ENCODE results near the gene INSC.

Gene INSC

GRCh38 chr11:15150507-15150906 is 35.8 kb downstream of the INSC start:
- DNase-seq = no peak

- no peak for DNase-seq
These were observed 38.5 kb downstream of the INSC start for GRCh38 chr11:15153231-15153630.

GRCh38 chr11:15157181-15157580 is 42.5 kb downstream of the INSC start:
- no peak for DNase-seq

- DNase-seq = no peak
These were observed 42.9 kb downstream of the INSC start for GRCh38 chr11:15157606-15158137.

DNA sequence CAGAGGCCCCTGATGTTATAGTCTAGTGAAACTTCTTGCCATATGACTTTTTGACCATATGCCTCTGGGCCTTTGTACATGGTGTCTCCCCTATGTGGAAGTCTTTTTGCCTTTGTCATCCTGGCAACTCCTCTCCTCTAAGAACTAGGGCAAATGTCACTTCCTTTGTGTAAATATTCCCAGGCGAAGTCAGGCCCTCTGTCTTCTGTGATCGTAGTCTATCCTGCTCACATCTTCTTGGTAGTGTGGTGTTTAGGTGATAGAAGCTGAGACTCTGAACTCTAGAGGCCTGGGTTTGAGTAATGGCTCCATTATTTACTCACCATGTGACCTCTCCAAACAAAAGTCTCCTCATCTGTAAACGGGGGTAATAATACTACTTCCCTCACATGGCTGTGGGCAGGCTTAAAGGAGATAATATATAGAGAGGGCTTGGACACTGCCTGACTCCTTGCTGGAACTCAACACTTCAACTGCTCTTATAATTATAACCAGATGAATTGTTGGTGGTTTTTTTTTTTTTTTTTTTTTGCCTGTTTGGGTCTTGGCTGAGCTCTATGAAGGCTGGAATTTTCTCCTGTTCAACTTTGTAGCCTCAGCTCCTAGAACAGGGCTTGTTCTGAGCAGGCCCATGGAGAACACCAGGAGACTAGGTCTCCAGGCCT is 43.8 kb downstream of the INSC start:
- no peak for DNase-seq

DNA sequence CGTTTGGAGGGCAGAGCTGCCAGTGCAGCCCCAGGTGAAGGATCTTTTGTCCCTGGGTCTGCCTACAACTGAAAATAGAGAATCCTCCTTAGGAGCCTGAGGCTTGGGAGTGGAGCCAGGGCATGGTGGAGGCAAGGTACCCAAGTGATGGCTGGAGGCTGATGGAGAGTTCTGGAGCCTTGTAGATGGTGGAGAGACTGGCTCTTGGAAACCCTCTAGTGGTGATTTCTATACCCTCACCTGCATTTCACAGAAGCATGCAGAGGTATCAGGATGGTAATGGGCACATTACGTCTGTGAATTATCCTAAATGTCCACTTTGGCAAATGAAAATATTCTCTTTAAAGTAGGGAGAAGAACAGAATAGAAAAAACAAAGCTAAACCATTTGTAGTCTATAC is 44.4 kb downstream of the INSC start:
- DNase-seq = no peak

DNA sequence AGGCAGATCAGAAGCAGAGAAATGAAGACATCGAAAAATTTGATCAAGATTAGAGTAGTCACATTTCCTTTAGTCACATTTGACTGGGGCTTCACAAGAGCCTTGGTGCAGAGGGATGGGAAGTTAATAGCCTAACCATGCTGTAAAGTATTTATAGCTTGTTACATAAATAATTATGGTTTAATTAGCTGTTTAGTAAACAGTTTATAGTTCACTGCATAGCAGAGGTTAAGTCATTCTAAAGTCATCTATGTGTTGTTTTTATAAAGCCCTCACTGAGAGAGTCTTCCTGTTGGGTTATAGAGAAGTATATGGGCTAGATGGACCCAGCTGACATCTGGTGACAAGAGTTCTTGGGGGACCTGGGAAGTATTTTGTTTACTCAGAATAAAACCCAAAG is 47.1 kb downstream of the INSC start:
- no peak for DNase-seq

DNA sequence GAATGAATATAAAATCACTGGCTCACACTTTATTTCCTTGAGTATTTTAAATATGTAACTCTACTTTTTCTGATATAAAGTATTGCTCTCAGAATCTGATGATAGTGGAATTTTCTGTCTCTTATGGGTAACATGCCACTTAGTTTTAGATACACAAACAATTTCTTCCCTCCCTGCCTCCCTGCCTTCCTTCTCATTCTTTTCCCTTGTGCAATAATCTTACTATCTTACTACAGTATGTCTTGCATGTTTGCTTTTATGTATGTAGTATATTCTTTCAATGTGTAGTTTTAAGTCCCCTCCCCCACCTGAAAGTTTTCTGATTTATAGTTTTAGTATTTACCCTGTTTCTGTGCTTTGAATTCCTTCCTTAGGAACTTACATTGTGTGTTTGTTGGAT is 48.4 kb downstream of the INSC start:
- DNase-seq = no peak

GRCh38 chr11:15166204-15166603 is 51.5 kb downstream of the INSC start:
- no peak for DNase-seq

DNA sequence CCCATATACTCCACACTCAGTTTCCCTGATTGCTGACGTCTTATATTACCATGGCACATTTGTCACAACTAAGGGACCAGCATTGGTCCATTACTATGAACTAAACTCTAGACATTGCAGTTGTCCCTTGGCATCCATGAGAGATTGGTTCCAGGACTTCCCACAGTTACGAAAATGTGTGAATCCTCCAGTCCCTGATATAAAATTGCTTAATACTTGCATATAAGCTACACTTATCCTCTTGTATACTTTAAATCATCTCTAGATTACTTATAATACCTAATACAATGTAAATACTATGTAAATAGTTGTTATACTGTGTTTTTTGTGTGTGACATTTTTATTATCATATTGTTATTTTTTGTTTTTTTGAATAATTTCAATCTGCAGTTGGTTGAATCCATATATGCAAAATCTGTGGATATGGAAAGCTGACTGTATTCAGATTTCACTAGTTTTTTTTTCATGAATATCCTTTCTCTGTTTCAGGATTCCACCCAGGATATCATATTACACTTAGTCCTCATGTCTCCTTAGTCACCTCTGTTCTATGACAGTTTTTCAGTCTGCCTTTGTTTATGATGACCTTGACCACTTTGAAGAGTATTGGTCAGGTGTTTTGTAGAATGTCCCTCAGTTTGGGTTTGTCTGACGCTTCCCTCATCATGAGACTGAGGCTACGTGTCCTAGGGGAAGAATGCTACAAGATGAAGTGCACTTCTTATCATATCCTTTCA is 55.3 kb downstream of the INSC start:
- no peak for DNase-seq

- DNase-seq = no peak
These were observed 56.0 kb downstream of the INSC start for GRCh38 chr11:15170698-15171097.

- DNase-seq = no peak
These were observed 57.2 kb downstream of the INSC start for GRCh38 chr11:15171956-15172355.

GRCh38 chr11:15175831-15176230 is 61.1 kb downstream of the INSC start:
- no peak for DNase-seq

- DNase-seq = no peak
These were observed 62.0 kb downstream of the INSC start for GRCh38 chr11:15176646-15177163.

- no peak for DNase-seq
These were observed 62.8 kb downstream of the INSC start for GRCh38 chr11:15177491-15177890.

DNA sequence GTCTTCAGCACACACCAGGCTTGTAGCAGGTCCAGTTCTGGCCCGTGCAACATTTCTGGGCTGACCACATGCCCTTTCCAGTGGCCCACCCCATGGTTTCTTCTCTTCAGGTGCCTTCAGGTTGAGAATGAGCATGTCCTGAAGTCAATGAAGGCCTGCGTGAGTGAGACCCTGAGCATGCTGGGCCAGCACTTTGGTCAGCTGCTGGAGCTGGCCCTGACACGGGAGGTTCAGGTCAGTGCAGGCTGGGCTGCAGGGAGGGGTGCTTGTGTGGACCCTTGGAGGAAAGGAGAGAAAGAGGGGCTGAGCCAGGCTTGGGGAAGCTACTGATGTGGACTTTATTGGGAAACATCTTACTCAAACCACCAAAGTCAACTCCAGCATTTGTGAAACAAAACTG is 63.5 kb downstream of the INSC start:
- DNase-seq = no peak

- no peak for DNase-seq
These were observed 64.4 kb downstream of the INSC start for GRCh38 chr11:15179167-15179566.

GRCh38 chr11:15180212-15180792 is 65.6 kb downstream of the INSC start:
- no peak for DNase-seq

GRCh38 chr11:15182372-15182771 is 67.6 kb downstream of the INSC start:
- DNase-seq = no peak

DNA sequence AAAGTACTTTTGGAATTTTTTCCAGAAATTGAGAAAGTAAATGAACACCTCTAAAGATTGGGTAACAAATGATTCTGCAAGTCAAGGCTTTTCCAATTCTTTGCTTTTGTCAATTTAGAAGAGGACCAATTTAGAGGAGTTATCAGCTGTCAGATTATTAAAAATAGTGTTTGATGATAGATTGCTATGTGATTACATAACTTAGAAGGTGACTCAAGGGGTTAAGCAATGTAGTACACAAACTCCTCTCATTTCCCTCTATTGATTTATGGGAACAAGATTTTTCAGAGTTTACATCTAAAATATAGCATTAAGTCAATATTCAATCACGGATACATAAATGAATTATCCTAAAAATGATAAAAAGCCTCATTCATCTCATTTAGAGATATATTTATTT is 70.3 kb downstream of the INSC start:
- no peak for DNase-seq

DNA sequence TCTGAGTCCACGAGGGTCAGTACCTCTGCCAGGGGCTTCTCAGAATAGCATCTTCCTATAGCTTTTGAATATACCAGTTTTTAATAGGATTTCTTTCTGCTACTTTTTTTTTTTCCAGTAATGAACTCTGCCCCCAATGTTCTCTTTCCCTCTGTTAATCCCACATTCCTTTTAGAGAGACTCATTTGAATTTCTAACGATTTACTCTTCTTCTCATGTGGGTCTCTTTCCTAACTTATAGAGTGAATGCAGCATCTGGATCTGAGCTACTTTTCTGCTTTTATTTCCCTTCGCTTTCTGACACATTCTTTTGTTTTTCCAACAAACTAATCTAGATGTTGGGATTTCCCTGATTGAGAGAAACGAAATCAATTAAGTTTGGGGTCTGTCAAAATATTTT is 71.4 kb downstream of the INSC start:
- DNase-seq = no peak

GRCh38 chr11:15189189-15189588 is 74.5 kb downstream of the INSC start:
- DNase-seq = no peak

DNA sequence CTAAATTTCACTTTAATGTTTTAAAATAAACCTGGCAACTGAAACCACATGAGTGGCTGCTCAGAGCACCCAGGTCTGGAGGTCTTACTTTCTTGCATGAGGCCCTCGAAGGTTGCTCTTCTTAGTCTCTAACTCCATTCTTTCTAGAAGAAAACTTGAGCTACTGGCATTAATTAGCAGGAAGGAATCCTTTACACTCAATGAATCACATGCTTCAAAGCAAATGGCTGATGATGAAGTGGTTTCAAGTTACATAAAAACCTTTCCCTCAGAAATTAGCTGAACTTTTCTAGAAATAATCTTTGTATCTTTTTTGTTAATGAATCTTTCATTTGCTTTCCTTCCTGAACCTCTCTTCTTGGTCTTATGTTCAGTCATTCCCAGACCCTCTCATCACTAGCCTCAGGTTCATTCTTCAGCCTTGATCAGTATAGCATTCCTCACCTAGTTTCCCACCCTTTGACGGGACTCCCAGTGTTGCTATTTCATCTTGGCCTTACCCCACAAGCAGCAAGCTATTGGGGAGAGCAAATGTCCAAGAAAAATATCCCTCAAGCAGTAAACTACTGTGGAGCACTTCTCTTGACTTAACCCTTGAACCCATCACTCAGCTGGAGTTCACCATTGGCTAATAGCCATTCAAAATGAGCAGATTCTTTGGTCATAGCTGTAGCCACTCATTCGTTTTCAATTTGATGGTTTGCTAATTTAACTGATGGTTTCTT is 75.1 kb downstream of the INSC start:
- DNase-seq = no peak

Measured in CD4-positive, alpha-beta T cell treated with Interleukin-21 for 1 hour (primary cell).